Gastroesophageal sphincter (tissue), 3 donors: ENCODE data around the gene GUCY1A2.

Experiments
- EP300 ChIP-seq: sonication (generic); formaldehyde crosslinking; IDR thresholded peaks from one replicate; pipeline ENCODE4 v1.6.1; 2017; ENCODE audit warnings: antibody characterized with exemption, mild to moderate bottlenecking
- POLR2A ChIP-seq, 2 donors: fragments of 450-650 bp; IDR thresholded peaks; one replicate each; pipeline ENCODE4 v1.6.1; 2017; ENCODE audit warnings: antibody characterized with exemption in 2 of 2, mild to moderate bottlenecking in 2 of 2, moderate library complexity in 1 of 2
- POLR2AphosphoS5 ChIP-seq: sonication (generic); formaldehyde crosslinking; IDR thresholded peaks from one replicate; pipeline ENCODE4 v1.6.1; 2017; ENCODE audit warnings: antibody characterized with exemption
- TF ChIP-seq, protein P1 (sequence below), 4 experiments: fragments of 200-600 bp in 2 of 4; fragments of 450-650 bp in 2 of 4; sonication (generic) in 1 of 4; IDR thresholded peaks; one replicate each; pipeline ENCODE4 v1.5.1; 2017 to 2019; ENCODE audit warnings: antibody characterized with exemption in 4 of 4, mild to moderate bottlenecking in 2 of 4, moderate library complexity in 2 of 4

DNA sequence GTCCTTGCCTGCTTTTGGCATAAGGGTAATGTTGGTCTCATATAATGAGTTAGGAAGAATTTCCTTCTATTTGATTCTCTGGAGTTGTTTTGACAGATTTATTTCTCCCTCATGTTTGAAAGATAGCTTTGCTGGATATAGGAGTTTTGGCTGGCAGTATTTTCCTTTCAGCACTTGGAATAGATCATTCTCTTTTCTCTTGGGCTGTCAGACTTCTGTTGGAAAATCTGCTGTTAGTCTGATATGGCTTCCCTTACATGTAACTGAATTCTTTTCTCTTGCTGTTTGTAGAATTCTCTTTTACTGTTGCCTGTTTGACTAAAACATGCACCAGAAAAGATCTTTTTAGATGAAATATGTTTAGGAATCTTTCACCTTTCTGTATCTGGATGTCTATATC lies 165.5 kb downstream of the GUCY1A2 start:
- TF ChIP-seq, protein P1, sequence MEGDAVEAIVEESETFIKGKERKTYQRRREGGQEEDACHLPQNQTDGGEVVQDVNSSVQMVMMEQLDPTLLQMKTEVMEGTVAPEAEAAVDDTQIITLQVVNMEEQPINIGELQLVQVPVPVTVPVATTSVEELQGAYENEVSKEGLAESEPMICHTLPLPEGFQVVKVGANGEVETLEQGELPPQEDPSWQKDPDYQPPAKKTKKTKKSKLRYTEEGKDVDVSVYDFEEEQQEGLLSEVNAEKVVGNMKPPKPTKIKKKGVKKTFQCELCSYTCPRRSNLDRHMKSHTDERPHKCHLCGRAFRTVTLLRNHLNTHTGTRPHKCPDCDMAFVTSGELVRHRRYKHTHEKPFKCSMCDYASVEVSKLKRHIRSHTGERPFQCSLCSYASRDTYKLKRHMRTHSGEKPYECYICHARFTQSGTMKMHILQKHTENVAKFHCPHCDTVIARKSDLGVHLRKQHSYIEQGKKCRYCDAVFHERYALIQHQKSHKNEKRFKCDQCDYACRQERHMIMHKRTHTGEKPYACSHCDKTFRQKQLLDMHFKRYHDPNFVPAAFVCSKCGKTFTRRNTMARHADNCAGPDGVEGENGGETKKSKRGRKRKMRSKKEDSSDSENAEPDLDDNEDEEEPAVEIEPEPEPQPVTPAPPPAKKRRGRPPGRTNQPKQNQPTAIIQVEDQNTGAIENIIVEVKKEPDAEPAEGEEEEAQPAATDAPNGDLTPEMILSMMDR (IDR thresholded peaks at IDR 0.05), result no peak
- TF ChIP-seq POLR2A (IDR thresholded peaks at IDR 0.05) (no peak), POLR2AphosphoS5 (no peak), EP300 (no peak)
